ENCODE results near the gene ZFP36L2.
"Not testable (repeated sequence)": the region's sequence is repeated elsewhere in the genome, so short reads cannot be mapped to it uniquely, and the experiment has no call there.

ZFP36L2 gene

GRCh38 chr2:43206602-43207001 lies 19.8 kb downstream of the ZFP36L2 start:
- no peak for DNase-seq

- DNase-seq, result no peak
Measured at GRCh38 chr2:43203373-43203772, 23.0 kb downstream of the ZFP36L2 start.

GRCh38 chr2:43202289-43202688 lies 24.1 kb downstream of the ZFP36L2 start:
- DNase-seq, result no peak

- no peak for DNase-seq
Measured at GRCh38 chr2:43201497-43201896, 24.9 kb downstream of the ZFP36L2 start.

GRCh38 chr2:43201016-43201415 lies 25.4 kb downstream of the ZFP36L2 start:
- DNase-seq, result no peak

GRCh38 chr2:43199492-43200488 lies 26.6 kb downstream of the ZFP36L2 start:
- DNase-seq, result no peak

- no peak for DNase-seq
Measured at GRCh38 chr2:43198263-43198662, 28.1 kb downstream of the ZFP36L2 start.

- no peak for DNase-seq
Measured at GRCh38 chr2:43197588-43197896, 28.9 kb downstream of the ZFP36L2 start.

GRCh38 chr2:43196768-43197587 lies 29.4 kb downstream of the ZFP36L2 start:
- no peak for DNase-seq

GRCh38 chr2:43194121-43194869 lies 32.1 kb downstream of the ZFP36L2 start:
- no peak for DNase-seq

- no peak for DNase-seq
Measured at GRCh38 chr2:43193652-43194120, 32.7 kb downstream of the ZFP36L2 start.

GRCh38 chr2:43192744-43193651 lies 33.4 kb downstream of the ZFP36L2 start:
- no peak for DNase-seq

- DNase-seq, result no peak
Measured at GRCh38 chr2:43191947-43192516, 34.4 kb downstream of the ZFP36L2 start.

GRCh38 chr2:43190311-43191052 lies 35.9 kb downstream of the ZFP36L2 start:
- no peak for DNase-seq

- DNase-seq, result not testable (repeated sequence)
Measured at GRCh38 chr2:43189861-43190260, 36.5 kb downstream of the ZFP36L2 start.

- DNase-seq, result no peak
Measured at GRCh38 chr2:43188561-43189386, 37.6 kb downstream of the ZFP36L2 start.

- no peak for DNase-seq
Measured at GRCh38 chr2:43186679-43187374, 39.6 kb downstream of the ZFP36L2 start.

GRCh38 chr2:43186321-43186678 lies 40.1 kb downstream of the ZFP36L2 start:
- DNase-seq, result no peak

- DNase-seq, result no peak
Measured at GRCh38 chr2:43185146-43185545, 41.3 kb downstream of the ZFP36L2 start.
